HepG2 (cell line): ENCODE data around the gene PLEKHG7.

Source experiments
- CBFB ChIP-seq: sonication (generic); formaldehyde crosslinking; IDR thresholded peaks from 2 replicates; pipeline ENCODE4 v1.4.0; 2020; ENCODE audit warnings: missing genetic modification reagents
- FOXA3 ChIP-seq: IDR thresholded peaks from 2 replicates; pipeline ENCODE4 v1.6.1; 2016; ENCODE audit warnings: missing genetic modification reagents, missing compliant biosample characterization
- HNRNPH1 ChIP-seq: fragments of 200-400 bp; formaldehyde crosslinking; optimal IDR thresholded peaks from 2 replicates; pipeline ENCODE3; 2017; ENCODE audit warnings: mild to moderate bottlenecking, low read depth, low read length
- KMT2B ChIP-seq: IDR thresholded peaks from 2 replicates; pipeline ENCODE4 v1.6.1; 2016; ENCODE audit warnings: missing genetic modification reagents, missing compliant biosample characterization
- MAX ChIP-seq: IDR thresholded peaks from 2 replicates; pipeline ENCODE4 v1.6.1; 2012; ENCODE audit warnings: inconsistent platforms
- POLR2A ChIP-seq, 2 experiments: IDR thresholded peaks; 2 replicates each; pipeline ENCODE4 v1.6.1; 2011; ENCODE audit warnings: low read depth in 2 of 2, low read length in 2 of 2, mild to moderate bottlenecking in 1 of 2, moderate library complexity in 1 of 2; ENCODE audit not compliant: insufficient read depth in 1 of 2
- REST ChIP-seq, 2 experiments: IDR thresholded peaks; 2 replicates each; pipeline ENCODE4 v1.6.1; 2011 to 2012; ENCODE audit warnings: low read length in 2 of 2, borderline replicate concordance in 1 of 2, low read depth in 1 of 2, mild to moderate bottlenecking in 1 of 2, moderate library complexity in 1 of 2
- TCF7L2 ChIP-seq: IDR thresholded peaks from 2 replicates; pipeline ENCODE4 v1.6.1; 2011; ENCODE audit warnings: mild to moderate bottlenecking, low read depth, low read length, moderate library complexity
- ZNF17 ChIP-seq: sonication (generic); formaldehyde crosslinking; IDR thresholded peaks from 2 replicates; pipeline ENCODE4 v1.5.0; 2020; ENCODE audit warnings: mild to moderate bottlenecking, missing genetic modification reagents
- ZNF235 ChIP-seq: sonication (generic); formaldehyde crosslinking; IDR thresholded peaks from 2 replicates; pipeline ENCODE4 v1.8.1; 2023; ENCODE audit warnings: mild to moderate bottlenecking, missing genetic modification reagents, borderline replicate concordance
- ZSCAN25 ChIP-seq: sonication (generic); formaldehyde crosslinking; IDR thresholded peaks from 2 replicates; pipeline ENCODE4 v1.8.0; 2022; ENCODE audit warnings: mild to moderate bottlenecking, missing genetic modification reagents

GRCh38 chr12:92658611-92659010 lies 44.2 kb upstream of the PLEKHG7 start:
- no peak for TF ChIP-seq ZNF17 (CRISPR knock-in tag)
- TF ChIP-seq KMT2B (CRISPR knock-in tag), result no peak
- TF ChIP-seq FOXA3 (CRISPR knock-in tag), result no peak
- no peak for TF ChIP-seq ZNF235 (CRISPR knock-in tag)
- TF ChIP-seq HNRNPH1, result no peak
- no peak for TF ChIP-seq ZSCAN25 (CRISPR knock-in tag)
- TF ChIP-seq MAX, result no peak
- TF ChIP-seq CBFB (CRISPR knock-in tag), result no peak
- TF ChIP-seq POLR2A (IDR thresholded peaks at IDR 0.05; ENCODE audit: insufficient read depth in 1 of 2, low read depth in 2 of 2, low read length in 2 of 2), result no peak
- TF ChIP-seq TCF7L2, result no peak
- no peak for TF ChIP-seq REST (IDR thresholded peaks at IDR 0.05; ENCODE audit: borderline replicate concordance in 1 of 2, low read depth in 1 of 2, low read length in 2 of 2)
